Neutrophil (primary cell): ENCODE data around the gene ZNF629.

ENCODE experiments used
- H3K27ac ChIP-seq: fragments of 200-600 bp; sonication (generic); 2 replicates; pipeline ENCODE4 v1.5.1; 2016; ENCODE audit warnings: mild to moderate bottlenecking, moderate library complexity
- H3K27me3 ChIP-seq: fragments of 200-600 bp; sonication (generic); 2 replicates; pipeline ENCODE4 v1.6.0; 2016; ENCODE audit warnings: mild to moderate bottlenecking
- H3K36me3 ChIP-seq: fragments of 200-600 bp; sonication (generic); 2 replicates; pipeline ENCODE4 v1.5.1; 2017
- H3K4me1 ChIP-seq, 2 experiments: fragments of 200-600 bp in 1 of 2; sonication (generic) in 1 of 2; 1 replicate in 1 of 2; 2 replicates in 1 of 2; pipeline versions ENCODE4 v1.5.1 to v1.6.1; 2013 to 2016; ENCODE audit warnings: low read depth in 1 of 2, low read length in 1 of 2, mild to moderate bottlenecking in 1 of 2, moderate library complexity in 1 of 2; ENCODE audit not compliant: control insufficient read depth in 1 of 2, insufficient read depth in 1 of 2
- H3K4me3 ChIP-seq, 2 experiments: fragments of 200-600 bp in 1 of 2; sonication (generic) in 1 of 2; 1 replicate in 1 of 2; 2 replicates in 1 of 2; pipeline ENCODE4 v1.5.1; 2013 to 2016; ENCODE audit warnings: low read depth in 1 of 2, low read length in 1 of 2, mild to moderate bottlenecking in 1 of 2, moderate library complexity in 1 of 2
- H3K9me3 ChIP-seq: fragments of 200-600 bp; sonication (generic); 2 replicates; pipeline ENCODE4 v1.5.1; 2016
- CTCF ChIP-seq: fragments of 200-600 bp; sonication (generic); IDR thresholded peaks from 2 replicates; pipeline ENCODE4 v1.5.1; 2016; ENCODE audit warnings: antibody characterized with exemption

ZNF629 gene

GRCh38 chr16:30773826-30774225 is 13.2 kb downstream of the ZNF629 start:
- no peak for TF ChIP-seq CTCF
- H3K36me3 ChIP-seq = peaks cover 63% of the 10 kb centered on the region
- peaks cover 26% of the 10 kb centered on the region in 2 experiments for H3K4me1 ChIP-seq
- no peak overlapping the region for H3K4me3 ChIP-seq
- no peak overlapping the region for H3K27ac ChIP-seq
- peaks cover 10% of the 10 kb centered on the region for H3K27me3 ChIP-seq
- H3K9me3 ChIP-seq = no peaks in the 10 kb centered on the region

DNA sequence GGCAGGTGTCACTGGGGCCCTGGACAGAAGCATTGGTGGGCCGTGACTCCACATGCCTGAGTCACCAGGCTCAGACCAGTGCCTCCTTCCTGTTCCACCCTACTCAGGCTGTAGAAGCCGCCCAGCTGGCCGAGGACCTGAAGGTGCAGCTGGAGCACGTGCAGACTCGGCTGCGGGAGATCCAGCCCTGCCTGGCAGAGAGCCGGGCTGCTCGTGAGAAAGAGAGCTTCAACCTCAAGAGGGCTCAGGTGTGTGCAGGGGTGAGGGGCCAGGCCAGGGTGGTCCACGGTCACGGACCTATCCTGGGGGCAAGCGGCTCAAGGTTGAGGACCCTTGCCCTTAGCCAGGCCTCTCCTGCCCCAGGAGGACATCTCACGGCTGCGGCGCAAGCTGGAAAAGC is 15.3 kb downstream of the ZNF629 start:
- H3K4me1 ChIP-seq = peaks cover 24% of the 10 kb centered on the region in 2 experiments
- H3K27ac ChIP-seq = no peak overlapping the region
- peaks cover 84% of the 10 kb centered on the region for H3K36me3 ChIP-seq

GRCh38 chr16:30769379-30770089 is 17.5 kb downstream of the ZNF629 start:
- Histone ChIP-seq H3K9me3 (no peaks in the 10 kb centered on the region), H3K4me3 (no peak overlapping the region), H3K4me1 (peaks cover 2% of the 10 kb centered on the region in 2 experiments), H3K27ac (no peak overlapping the region), H3K36me3 (peaks cover 100% of the 10 kb centered on the region), H3K27me3 (no peaks in the 10 kb centered on the region)
- no peak for TF ChIP-seq CTCF

More for the DNA sequence above, 15.3 kb downstream of the ZNF629 start:
- TF ChIP-seq CTCF = no peak
- Histone ChIP-seq H3K4me3 (no peak overlapping the region), H3K9me3 (no peaks in the 10 kb centered on the region), H3K27me3 (peaks cover 10% of the 10 kb centered on the region)

DNA sequence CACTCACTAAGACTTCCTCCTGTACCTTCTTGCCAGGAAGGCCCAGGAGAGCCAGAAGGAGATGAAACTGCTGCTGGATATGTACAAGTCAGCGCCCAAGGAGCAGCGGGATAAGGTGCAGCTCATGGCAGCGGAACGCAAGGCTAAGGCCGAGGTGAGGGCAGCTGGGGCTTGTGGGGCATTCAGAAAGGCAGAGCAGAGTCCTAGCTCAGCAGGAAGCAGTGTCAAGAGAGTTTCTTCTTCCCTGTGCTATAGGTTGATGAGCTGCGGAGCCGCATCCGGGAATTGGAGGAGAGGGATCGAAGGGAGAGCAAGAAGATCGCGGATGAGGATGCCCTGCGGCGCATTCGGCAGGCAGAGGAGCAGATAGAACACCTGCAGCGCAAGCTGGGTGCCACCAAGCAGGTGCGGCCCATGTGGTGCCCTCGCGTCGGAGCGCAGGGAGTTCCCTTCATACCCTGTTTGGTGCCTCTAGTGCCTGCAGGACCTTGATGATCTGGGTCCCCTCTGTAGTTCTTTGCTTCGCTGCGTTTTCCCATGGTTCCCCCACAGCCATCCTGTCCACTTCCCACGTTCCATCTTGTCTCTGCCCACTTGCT is 18.3 kb downstream of the ZNF629 start:
- Histone ChIP-seq H3K9me3 (no peaks in the 10 kb centered on the region), H3K4me1 (peaks cover 3 to 6% of the 10 kb centered on the region in 2 experiments), H3K27ac (no peak overlapping the region), H3K27me3 (no peaks in the 10 kb centered on the region), H3K4me3 (no peak overlapping the region), H3K36me3 (peaks cover 100% of the 10 kb centered on the region)
- TF ChIP-seq CTCF = no peak

DNA sequence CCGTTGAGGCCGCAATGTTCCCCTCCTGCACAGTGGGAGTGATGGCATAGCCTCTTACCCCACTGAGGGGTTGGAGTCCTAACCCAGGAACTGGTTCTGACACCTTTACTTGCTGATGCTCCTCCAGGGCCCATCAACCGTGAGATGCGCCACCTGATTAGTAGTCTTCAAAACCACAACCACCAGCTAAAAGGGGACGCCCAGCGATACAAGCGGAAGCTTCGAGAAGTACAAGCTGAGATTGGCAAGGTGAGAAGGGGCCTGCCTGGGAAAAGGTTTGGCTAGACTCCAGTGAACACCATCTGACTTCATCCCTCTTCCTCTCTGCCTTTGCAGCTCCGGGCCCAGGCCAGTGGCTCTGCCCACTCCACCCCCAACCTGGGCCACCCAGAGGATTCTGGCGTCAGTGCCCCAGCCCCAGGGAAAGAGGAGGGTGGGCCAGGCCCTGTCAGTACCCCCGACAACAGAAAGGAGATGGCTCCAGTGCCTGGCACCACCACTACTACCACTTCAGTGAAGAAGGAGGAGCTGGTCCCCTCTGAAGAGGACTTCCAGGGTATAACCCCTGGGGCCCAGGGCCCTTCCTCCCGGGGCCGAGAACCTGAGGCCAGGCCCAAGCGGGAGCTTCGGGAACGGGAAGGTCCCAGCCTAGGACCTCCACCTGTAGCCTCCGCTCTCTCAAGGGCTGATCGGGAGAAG is 19.1 kb downstream of the ZNF629 start:
- TF ChIP-seq CTCF = no peak

More for the DNA sequence above, 19.1 kb downstream of the ZNF629 start:
- H3K27ac ChIP-seq = no peak overlapping the region
- H3K27me3 ChIP-seq = no peaks in the 10 kb centered on the region
- H3K4me1 ChIP-seq = peaks cover 11 to 14% of the 10 kb centered on the region in 2 experiments
- H3K36me3 ChIP-seq = peaks cover 100% of the 10 kb centered on the region
- no peaks in the 10 kb centered on the region for H3K9me3 ChIP-seq
- H3K4me3 ChIP-seq = no peak overlapping the region
